ENCODE measurements around the gene FHIT. TPM values are rescaled to one million over a fixed set of nuclear protein-coding genes. Genes with fewer than 3 reads are reported as not detected.
A peak's percentile ranks its signal among the peaks of the same experiment; 100 is the strongest.

FHIT gene
- total and polyA plus RNA-seq, 4 donors, result 2.1 to 14.7 (median 6.6) TPM

GRCh38 chr3:60528651-60529050 is 722.6 kb downstream of the FHIT start:
- H3K36me3 ChIP-seq (ENCODE audit: control insufficient read depth in 4 of 4, insufficient read depth in 3 of 4, low read depth in 1 of 4, low read length in 3 of 4), result no peaks in the 10 kb centered on the region
- no peak overlapping the region for H3K4me3 ChIP-seq (ENCODE audit: low read depth in 1 of 3, low read length in 3 of 3)
- no peaks in the 10 kb centered on the region for H3K4me1 ChIP-seq (ENCODE audit: control insufficient read depth in 4 of 4, insufficient read depth in 4 of 4, low read length in 3 of 4)
- DNase-seq (ENCODE audit: low spot score), result no peak
- TF ChIP-seq EGR1 (IDR thresholded peaks at IDR 0.05; ENCODE audit: low read depth in 2 of 2) (no peak), GABPA (IDR thresholded peaks at IDR 0.05 in 1 of 2, conservative IDR thresholded peaks at IDR 0.05 in 1 of 2) (no peak), TAF1 (conservative IDR thresholded peaks at IDR 0.05) (no peak), ZBTB33 (IDR thresholded peaks at IDR 0.05) (no peak)
- no peaks in the 10 kb centered on the region for H3K9me3 ChIP-seq (ENCODE audit: control insufficient read depth in 4 of 4, low read length in 3 of 4)
- no peaks in the 10 kb centered on the region for H3K27me3 ChIP-seq (ENCODE audit: control insufficient read depth in 4 of 4, insufficient read depth in 4 of 4, low read length in 3 of 4)
- no peak overlapping the region for H3K9ac ChIP-seq (ENCODE audit: low read depth in 1 of 2, low read length in 2 of 2)
- no peak overlapping the region for H3K27ac ChIP-seq (ENCODE audit: low read depth in 1 of 2, low read length in 2 of 2)
- 98% methylated on average over 1 of the region's 1 CpG for WGBS

- TF ChIP-seq CTCF (IDR thresholded peaks at IDR 0.05; ENCODE audit: low read depth, low read length, missing input control), result no peak
- peak; percentile 14 for TF ChIP-seq MAX (IDR thresholded peaks at IDR 0.05)
- WGBS, result 29% methylated on average over 2 of the region's 2 CpGs
These were observed 727.7 kb downstream of the FHIT start for GRCh38 chr3:60523536-60523935.

GRCh38 chr3:60517134-60517533 is 734.1 kb downstream of the FHIT start:
- Histone ChIP-seq H3K27me3 (ENCODE audit: control insufficient read depth in 4 of 4, insufficient read depth in 4 of 4, low read length in 3 of 4) (no peaks in the 10 kb centered on the region), H3K9me3 (ENCODE audit: control insufficient read depth in 4 of 4, low read length in 3 of 4) (no peaks in the 10 kb centered on the region), H3K4me1 (ENCODE audit: control insufficient read depth in 4 of 4, insufficient read depth in 4 of 4, low read length in 3 of 4) (no peaks in the 10 kb centered on the region), H3K9ac (ENCODE audit: low read depth in 1 of 2, low read length in 2 of 2) (no peak overlapping the region), H3K36me3 (ENCODE audit: control insufficient read depth in 4 of 4, insufficient read depth in 3 of 4, low read depth in 1 of 4, low read length in 3 of 4) (no peaks in the 10 kb centered on the region), H3K27ac (ENCODE audit: low read depth in 1 of 2, low read length in 2 of 2) (no peak overlapping the region), H3K4me3 (ENCODE audit: low read depth in 1 of 3, low read length in 3 of 3) (no peak overlapping the region)
- TF ChIP-seq ATF3 (IDR thresholded peaks at IDR 0.05), result no peak
- TF ChIP-seq HNF4A (conservative IDR thresholded peaks at IDR 0.05), result no peak
- no peak for TF ChIP-seq MAX (IDR thresholded peaks at IDR 0.05)
- TF ChIP-seq CTCF (IDR thresholded peaks at IDR 0.05; ENCODE audit: low read depth, low read length, missing input control), result no peak
- TF ChIP-seq GABPA (IDR thresholded peaks at IDR 0.05 in 1 of 2, conservative IDR thresholded peaks at IDR 0.05 in 1 of 2), result no peak
- no peak for TF ChIP-seq NR2F2 (IDR thresholded peaks at IDR 0.05)
- no peak for TF ChIP-seq ZBTB33 (IDR thresholded peaks at IDR 0.05)
- TF ChIP-seq RAD21 (IDR thresholded peaks at IDR 0.05), result no peak
- no peak for TF ChIP-seq FOXA1 (IDR thresholded peaks at IDR 0.05)
- no peak for TF ChIP-seq SP1 (IDR thresholded peaks at IDR 0.05)
- WGBS, result 96% methylated on average over 3 of the region's 3 CpGs
- no peak for DNase-seq (ENCODE audit: low spot score)

More at GRCh38 chr3:60523536-60523935, 727.7 kb downstream of the FHIT start:
- Histone ChIP-seq H3K36me3 (ENCODE audit: control insufficient read depth in 4 of 4, insufficient read depth in 3 of 4, low read depth in 1 of 4, low read length in 3 of 4) (no peaks in the 10 kb centered on the region), H3K4me3 (ENCODE audit: low read depth in 1 of 3, low read length in 3 of 3) (no peak overlapping the region), H3K27ac (ENCODE audit: low read depth in 1 of 2, low read length in 2 of 2) (no peak overlapping the region), H3K4me1 (ENCODE audit: control insufficient read depth in 4 of 4, insufficient read depth in 4 of 4, low read length in 3 of 4) (no peaks in the 10 kb centered on the region), H3K27me3 (ENCODE audit: control insufficient read depth in 4 of 4, insufficient read depth in 4 of 4, low read length in 3 of 4) (no peaks in the 10 kb centered on the region), H3K9me3 (ENCODE audit: control insufficient read depth in 4 of 4, low read length in 3 of 4) (no peaks in the 10 kb centered on the region), H3K9ac (ENCODE audit: low read depth in 1 of 2, low read length in 2 of 2) (no peak overlapping the region)
- DNase-seq (ENCODE audit: low spot score), result no peak

All from liver (tissue), 9 donors.